Measurements from ENCODE around the gene ANKRD34A.

ANKRD34A gene

DNA sequence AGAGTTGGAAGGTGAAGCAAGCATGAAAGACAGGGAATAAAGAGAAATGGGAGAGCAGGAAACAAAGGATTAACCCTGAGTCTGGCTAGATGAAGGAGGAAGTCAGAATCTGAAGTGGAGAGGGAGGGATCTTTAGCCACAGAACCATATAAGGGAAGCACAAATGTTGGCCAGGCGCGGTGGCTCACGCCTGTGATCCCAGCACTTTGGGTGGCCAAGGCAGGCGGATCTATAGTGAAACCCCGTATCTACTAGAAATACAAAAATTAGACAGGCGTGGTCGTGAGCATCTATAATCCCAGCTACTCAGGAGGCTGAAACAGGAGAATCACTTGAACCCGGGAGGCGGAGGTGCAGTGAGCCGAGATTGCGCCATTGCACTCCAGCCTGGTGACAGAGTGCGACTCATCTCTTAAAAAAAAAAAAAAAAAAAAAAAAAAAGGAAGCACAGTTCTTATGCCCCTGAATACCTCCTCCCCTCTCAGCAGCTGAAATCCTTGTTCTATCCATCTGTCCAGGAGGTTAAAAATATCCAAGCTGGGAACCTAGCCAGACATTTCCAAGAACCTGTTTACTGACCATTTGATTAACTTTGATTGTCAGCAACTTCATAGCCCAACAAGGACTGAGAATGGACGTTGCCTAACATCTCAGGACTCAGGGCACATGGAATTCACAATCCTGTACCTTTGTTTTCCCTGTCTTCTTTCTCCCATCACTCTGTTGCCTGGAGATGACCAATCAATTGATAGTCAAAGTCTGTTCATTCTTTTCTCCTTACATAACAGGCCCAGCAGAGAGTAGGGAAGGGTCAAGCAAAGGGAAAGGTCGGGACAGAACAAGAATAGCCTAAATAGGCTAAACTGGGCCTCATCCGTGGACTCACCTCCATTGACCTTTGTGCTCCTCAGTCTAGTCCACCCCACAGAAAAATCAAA, 21.4 kb upstream of the ANKRD34A start:
- Histone ChIP-seq H3K27me3 (ENCODE audit: control insufficient read depth, insufficient read depth, low read length) (no peaks in the 10 kb centered on the region), H3K4me1 (ENCODE audit: control insufficient read depth, insufficient read depth, low read length) (peaks cover 52% of the 10 kb centered on the region), H3K27ac (ENCODE audit: low read depth, low read length) (peak overlapping the region; percentile 96), H3K36me3 (ENCODE audit: control insufficient read depth, insufficient read depth, low read length) (no peaks in the 10 kb centered on the region), H3K9ac (ENCODE audit: low read length) (no peak overlapping the region), H3K4me3 (ENCODE audit: low read length) (peak overlapping the region; percentile 45)

GRCh38 chr1:145985129-145985501, 20.7 kb upstream of the ANKRD34A start:
- Histone ChIP-seq H3K9ac (ENCODE audit: low read length) (no peak overlapping the region), H3K27ac (ENCODE audit: low read depth, low read length) (peak overlapping the region; percentile 96), H3K4me3 (ENCODE audit: low read length) (peak overlapping the region; percentile 45), H3K36me3 (ENCODE audit: control insufficient read depth, insufficient read depth, low read length) (no peaks in the 10 kb centered on the region), H3K4me1 (ENCODE audit: control insufficient read depth, insufficient read depth, low read length) (peaks cover 59% of the 10 kb centered on the region), H3K27me3 (ENCODE audit: control insufficient read depth, insufficient read depth, low read length) (no peaks in the 10 kb centered on the region)

DNA sequence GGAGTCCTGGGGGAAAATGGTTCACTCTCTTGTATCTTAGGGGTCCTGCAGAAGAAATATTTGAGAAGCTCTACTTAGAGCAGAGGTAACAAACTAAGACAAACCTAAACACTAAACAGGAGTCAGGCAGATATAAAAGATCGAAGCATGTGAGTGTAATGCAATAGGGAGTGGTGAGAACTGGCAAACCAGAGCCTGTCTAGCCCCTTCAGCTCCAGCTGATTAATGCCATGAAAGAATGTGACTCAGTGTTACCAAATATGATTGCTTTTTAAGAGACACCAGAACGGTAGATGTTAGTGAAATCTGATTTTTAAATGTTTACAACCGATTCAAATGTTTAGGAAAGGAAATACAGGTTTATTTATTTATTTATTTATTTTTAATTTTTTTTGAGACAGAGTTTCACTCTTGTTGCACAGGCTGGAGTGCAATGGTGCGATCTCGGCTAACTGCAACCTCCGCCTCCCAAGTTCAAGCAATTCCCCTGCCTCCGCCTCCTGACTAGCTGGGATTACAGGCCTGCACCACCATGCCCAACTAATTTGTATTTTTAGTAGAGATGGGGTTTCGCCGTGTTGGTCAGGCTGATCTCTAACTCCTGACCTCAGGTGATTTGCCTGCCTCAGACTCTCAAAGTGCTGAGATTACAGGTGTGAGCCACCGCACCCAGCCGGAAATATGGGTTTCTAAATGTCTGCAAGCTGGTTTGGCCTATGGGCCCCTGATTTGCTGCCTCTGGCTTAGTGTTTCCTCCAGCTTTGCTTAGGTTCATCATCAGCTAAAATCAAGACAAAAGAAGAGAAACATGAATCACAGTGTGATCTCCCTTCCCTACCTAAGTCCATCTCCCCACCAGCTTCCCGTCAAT, 19.8 kb upstream of the ANKRD34A start:
- peaks cover 64% of the 10 kb centered on the region for H3K4me1 ChIP-seq (ENCODE audit: control insufficient read depth, insufficient read depth, low read length)

DNA sequence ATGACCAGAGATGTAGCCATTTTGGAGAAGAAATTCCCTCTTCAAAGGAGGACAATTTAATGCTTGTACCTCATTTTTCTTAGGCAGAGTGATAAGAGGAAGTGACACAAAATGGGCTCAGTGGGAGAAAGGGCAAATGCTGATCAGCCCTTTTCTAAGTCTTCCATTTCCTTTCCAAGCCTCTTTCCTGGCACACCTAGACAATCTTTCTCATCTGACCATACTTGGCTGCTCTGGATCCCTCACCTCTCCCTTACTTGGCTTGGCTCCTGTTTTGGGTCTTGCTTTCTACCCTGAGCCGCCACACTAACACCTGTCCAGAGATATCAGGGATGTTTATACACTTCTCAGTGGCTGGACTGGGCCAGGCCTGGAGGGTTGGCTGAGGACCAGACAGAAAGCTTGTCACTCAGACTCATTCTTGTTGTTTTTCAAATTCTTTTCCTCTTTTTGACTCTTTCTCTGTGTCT, 18.9 kb upstream of the ANKRD34A start:
- Histone ChIP-seq H3K36me3 (ENCODE audit: control insufficient read depth, insufficient read depth, low read length) (no peaks in the 10 kb centered on the region), H3K4me1 (ENCODE audit: control insufficient read depth, insufficient read depth, low read length) (peaks cover 74% of the 10 kb centered on the region), H3K4me3 (ENCODE audit: low read length) (peak overlapping the region; percentile 17), H3K9ac (ENCODE audit: low read length) (no peak overlapping the region), H3K27me3 (ENCODE audit: control insufficient read depth, insufficient read depth, low read length) (no peaks in the 10 kb centered on the region), H3K27ac (ENCODE audit: low read depth, low read length) (peak overlapping the region; percentile 98)

More for the DNA sequence above, 19.8 kb upstream of the ANKRD34A start:
- peak overlapping the region; percentile 98 for H3K27ac ChIP-seq (ENCODE audit: low read depth, low read length)
- no peaks in the 10 kb centered on the region for H3K27me3 ChIP-seq (ENCODE audit: control insufficient read depth, insufficient read depth, low read length)
- no peaks in the 10 kb centered on the region for H3K36me3 ChIP-seq (ENCODE audit: control insufficient read depth, insufficient read depth, low read length)
- H3K4me3 ChIP-seq (ENCODE audit: low read length), result peak overlapping the region; percentile 45
- no peak overlapping the region for H3K9ac ChIP-seq (ENCODE audit: low read length)

DNA sequence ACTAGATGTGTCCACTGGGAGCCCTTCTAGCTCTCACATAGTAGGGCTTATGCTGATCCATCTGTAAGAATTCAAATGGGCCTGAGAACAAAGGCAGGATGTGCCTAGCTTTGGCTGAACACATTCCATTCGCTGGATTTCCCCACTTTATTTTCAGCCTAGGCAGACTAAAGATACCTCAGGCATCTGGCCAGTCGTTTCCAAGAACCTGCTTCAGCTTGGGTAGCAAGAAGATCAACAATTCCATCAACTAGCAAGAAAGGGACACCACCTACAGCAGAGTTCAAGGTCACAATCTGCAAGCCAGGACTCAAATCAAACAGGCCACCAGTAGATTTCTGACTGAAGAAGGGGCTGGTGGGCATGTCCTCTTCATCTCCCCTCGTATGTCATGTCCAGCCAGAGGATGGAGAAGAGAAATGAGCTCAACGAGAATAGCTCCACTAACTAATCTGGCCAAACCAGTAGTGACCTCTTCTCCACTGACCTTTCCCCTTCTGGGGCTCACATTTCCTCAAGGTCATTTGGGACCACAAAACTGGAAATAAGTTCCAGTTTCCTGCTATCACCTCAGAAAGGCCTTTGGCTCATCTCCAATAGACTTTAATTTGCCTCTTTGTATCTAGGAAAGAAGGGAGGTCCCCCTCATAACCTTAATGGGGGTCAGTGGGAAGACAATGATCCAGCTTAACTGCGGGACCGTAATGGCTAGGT, 17.8 kb upstream of the ANKRD34A start:
- Histone ChIP-seq H3K4me1 (ENCODE audit: control insufficient read depth, insufficient read depth, low read length) (peaks cover 84% of the 10 kb centered on the region), H3K27me3 (ENCODE audit: control insufficient read depth, insufficient read depth, low read length) (no peaks in the 10 kb centered on the region), H3K4me3 (ENCODE audit: low read length) (no peak overlapping the region), H3K27ac (ENCODE audit: low read depth, low read length) (peak overlapping the region; percentile 98), H3K36me3 (ENCODE audit: control insufficient read depth, insufficient read depth, low read length) (no peaks in the 10 kb centered on the region), H3K9ac (ENCODE audit: low read length) (peak overlapping the region; percentile 0)

DNA sequence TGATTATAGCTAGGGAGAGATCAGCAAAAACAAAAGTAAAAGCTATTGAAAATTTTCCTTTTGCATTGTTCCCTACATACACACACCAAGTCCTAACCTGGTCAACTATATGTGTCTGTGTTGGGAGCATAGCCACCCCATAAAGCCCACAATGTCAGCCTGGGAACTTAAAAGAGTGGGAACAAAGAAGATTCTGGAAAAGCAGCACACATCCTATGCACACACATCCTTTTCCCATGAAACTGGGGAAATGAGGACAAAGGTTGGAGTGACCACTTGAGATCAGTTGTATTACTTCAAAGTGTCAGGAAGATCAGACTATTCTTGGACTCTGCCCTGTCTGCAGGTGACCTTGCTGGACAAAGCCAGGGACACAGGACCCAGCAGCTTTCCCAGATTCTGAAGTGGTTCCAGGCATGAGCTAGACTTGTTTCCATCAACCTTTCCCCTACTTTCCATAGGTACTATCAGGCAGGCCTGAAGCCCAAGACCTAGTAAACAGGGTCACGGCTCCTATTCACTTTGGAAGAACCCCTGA, 16.2 kb upstream of the ANKRD34A start:
- H3K4me1 ChIP-seq (ENCODE audit: control insufficient read depth, insufficient read depth, low read length), result peaks cover 75% of the 10 kb centered on the region
- H3K36me3 ChIP-seq (ENCODE audit: control insufficient read depth, insufficient read depth, low read length), result peaks cover 2% of the 10 kb centered on the region
- H3K27me3 ChIP-seq (ENCODE audit: control insufficient read depth, insufficient read depth, low read length), result no peaks in the 10 kb centered on the region
- H3K9ac ChIP-seq (ENCODE audit: low read length), result no peak overlapping the region
- peak overlapping the region; percentile 98 for H3K27ac ChIP-seq (ENCODE audit: low read depth, low read length)
- peak overlapping the region; percentile 35 for H3K4me3 ChIP-seq (ENCODE audit: low read length)

DNA sequence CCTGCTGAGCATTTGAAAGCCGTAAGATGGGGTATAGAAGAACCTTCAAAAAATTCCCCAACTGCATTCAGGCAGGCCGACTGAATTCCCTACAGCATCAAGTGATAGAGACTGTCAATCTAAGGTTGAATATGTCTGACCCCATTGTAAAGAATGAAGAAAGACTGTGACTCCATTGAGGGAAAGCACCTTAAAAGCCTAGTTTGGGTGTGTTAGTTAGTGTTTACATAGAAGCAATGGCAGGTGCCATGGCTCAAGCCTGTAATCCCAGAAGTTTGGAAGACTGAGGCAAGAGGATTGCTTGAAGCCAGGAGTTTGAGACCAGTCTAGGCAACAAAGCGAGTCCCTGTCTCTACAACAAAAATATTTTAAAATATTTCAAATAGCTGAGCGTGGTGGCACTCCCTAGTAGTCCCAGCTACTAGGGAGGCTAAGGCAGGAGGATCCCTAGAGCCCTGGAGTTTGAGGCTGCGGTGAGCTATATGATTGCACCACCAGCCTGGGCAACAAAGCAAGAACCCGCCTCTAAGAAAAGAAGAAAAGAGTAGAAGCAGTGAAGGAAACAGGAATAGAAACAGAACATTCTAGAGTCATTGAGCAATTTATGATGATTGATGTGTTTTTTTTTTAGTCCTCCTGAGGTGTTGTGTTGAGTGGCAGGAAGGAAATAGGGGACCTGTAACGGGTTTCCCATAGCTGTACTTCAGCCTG, 15.5 kb upstream of the ANKRD34A start:
- Histone ChIP-seq H3K4me3 (ENCODE audit: low read length) (peak overlapping the region; percentile 35), H3K36me3 (ENCODE audit: control insufficient read depth, insufficient read depth, low read length) (peaks cover 2% of the 10 kb centered on the region), H3K27me3 (ENCODE audit: control insufficient read depth, insufficient read depth, low read length) (no peaks in the 10 kb centered on the region), H3K27ac (ENCODE audit: low read depth, low read length) (peak overlapping the region; percentile 98), H3K4me1 (ENCODE audit: control insufficient read depth, insufficient read depth, low read length) (peaks cover 69% of the 10 kb centered on the region), H3K9ac (ENCODE audit: low read length) (no peak overlapping the region)

DNA sequence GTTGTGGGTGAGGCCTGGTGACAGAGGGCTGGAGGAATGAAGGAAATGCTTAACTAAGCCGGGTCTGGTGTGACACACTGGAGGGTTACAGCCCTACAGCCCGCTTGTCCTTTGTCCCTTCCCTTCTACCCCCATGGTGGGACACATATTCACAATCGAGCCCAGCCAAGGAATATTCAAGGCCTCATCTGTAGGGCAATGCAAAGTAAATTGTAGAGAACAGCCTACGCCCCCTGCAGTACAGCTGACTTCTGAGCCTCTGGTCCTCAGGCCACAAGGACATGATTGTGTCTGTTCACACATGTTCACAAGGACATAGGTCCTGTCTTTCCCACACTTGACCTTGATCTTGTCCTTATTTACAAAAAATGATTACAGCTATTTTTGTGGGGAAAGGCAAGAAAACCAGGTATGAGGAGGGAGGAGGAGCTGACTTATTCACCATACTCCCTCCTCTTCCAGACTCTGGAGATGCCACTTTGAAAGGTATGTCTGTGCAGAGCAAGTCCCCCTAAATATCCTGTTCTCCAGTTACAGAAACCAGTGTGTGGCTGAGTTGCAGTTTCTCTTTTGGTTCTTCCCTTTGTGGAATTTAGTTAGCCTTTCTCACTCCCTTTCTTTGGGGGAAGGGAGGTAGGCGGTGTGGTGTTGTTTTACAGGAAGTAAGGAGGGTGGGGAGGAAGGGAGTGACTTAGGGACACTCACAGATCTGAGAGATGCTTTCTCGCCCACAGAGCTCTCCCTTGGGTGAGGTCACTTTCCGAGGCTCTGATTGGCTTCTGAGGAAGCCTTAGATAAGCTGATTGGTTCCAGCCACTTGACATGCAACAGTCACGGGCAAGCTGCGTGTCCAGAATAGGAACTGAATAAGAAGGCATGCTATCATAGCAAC, 14.7 kb upstream of the ANKRD34A start:
- peak overlapping the region; percentile 62 for H3K4me3 ChIP-seq (ENCODE audit: low read length)
- peaks cover 2% of the 10 kb centered on the region for H3K36me3 ChIP-seq (ENCODE audit: control insufficient read depth, insufficient read depth, low read length)
- peak overlapping the region; percentile 16 for H3K9ac ChIP-seq (ENCODE audit: low read length)
- H3K4me1 ChIP-seq (ENCODE audit: control insufficient read depth, insufficient read depth, low read length), result peaks cover 62% of the 10 kb centered on the region
- H3K27me3 ChIP-seq (ENCODE audit: control insufficient read depth, insufficient read depth, low read length), result no peaks in the 10 kb centered on the region
- peak overlapping the region; percentile 98 for H3K27ac ChIP-seq (ENCODE audit: low read depth, low read length)

- Histone ChIP-seq H3K9ac (ENCODE audit: low read length) (peak overlapping the region; percentile 16), H3K4me3 (ENCODE audit: low read length) (peak overlapping the region; percentile 62), H3K36me3 (ENCODE audit: control insufficient read depth, insufficient read depth, low read length) (peaks cover 2% of the 10 kb centered on the region), H3K4me1 (ENCODE audit: control insufficient read depth, insufficient read depth, low read length) (peaks cover 57% of the 10 kb centered on the region), H3K27me3 (ENCODE audit: control insufficient read depth, insufficient read depth, low read length) (no peaks in the 10 kb centered on the region), H3K27ac (ENCODE audit: low read depth, low read length) (peak overlapping the region; percentile 98)
Observed at GRCh38 chr1:145978471-145978853, 14.1 kb upstream of the ANKRD34A start.

DNA sequence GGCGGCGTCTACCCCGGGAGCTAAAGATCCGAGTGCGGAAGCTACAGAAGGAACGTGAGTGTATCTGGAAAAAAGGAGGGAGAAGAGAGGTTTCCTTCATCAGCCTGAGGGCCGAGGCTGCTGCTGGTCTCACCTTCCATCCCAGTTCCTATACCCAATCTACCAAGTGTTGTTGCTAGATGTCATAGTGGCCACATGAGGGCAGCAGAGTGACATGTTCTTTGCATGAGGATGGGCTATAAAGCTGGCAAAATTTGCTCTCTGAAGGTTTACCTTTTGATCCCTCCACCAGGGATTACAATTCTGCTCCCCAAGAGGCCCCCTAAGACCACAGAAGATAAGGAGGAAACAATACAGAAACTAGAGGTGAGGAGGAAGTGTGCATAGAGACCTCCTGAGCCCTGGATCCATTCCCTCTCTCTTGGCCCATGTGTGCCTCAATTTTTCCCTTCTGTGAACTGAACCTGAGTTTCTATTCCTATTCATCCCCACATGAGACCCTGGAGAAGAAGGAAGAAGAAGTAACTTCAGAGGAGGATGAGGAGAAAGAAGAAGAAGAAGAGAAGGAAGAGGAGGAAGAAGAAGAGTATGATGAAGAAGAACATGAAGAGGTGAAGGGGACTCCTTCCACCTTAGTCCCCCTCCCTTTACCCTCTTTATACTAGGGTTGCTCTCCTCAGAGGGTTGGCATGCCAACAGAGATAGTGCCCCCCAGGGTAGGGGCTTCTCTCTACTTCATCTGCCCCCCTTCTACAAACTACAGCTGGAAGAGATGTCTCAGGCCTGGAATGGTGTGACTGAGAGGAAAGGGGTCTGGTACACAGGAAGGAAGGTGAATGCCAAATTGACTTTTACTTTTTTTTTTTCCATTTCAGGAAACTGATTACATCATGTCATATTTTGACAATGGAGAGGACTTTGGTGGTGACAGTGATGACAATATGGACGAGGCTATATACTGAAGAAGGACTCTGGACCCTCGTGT, 13.4 kb upstream of the ANKRD34A start:
- Histone ChIP-seq H3K9ac (ENCODE audit: low read length) (no peak overlapping the region), H3K27ac (ENCODE audit: low read depth, low read length) (peak overlapping the region; percentile 98), H3K4me1 (ENCODE audit: control insufficient read depth, insufficient read depth, low read length) (peaks cover 50% of the 10 kb centered on the region), H3K4me3 (ENCODE audit: low read length) (peak overlapping the region; percentile 22), H3K27me3 (ENCODE audit: control insufficient read depth, insufficient read depth, low read length) (no peaks in the 10 kb centered on the region), H3K36me3 (ENCODE audit: control insufficient read depth, insufficient read depth, low read length) (peaks cover 2% of the 10 kb centered on the region)
